Stimulated activated CD4-positive, alpha-beta T cell treated with anti-CD3 and anti-CD28 coated beads, TNF-alpha, amount 100 ng/mL, for 48 hours (primary cell): ENCODE measurements around the gene PNCK.

Source experiments
- DNase-seq, 3 donors: peaks; one replicate each; pipeline ENCODE4 v3.0.0-alpha.2; 2020; ENCODE audit warnings: low read depth in 3 of 3

PNCK gene

DNA sequence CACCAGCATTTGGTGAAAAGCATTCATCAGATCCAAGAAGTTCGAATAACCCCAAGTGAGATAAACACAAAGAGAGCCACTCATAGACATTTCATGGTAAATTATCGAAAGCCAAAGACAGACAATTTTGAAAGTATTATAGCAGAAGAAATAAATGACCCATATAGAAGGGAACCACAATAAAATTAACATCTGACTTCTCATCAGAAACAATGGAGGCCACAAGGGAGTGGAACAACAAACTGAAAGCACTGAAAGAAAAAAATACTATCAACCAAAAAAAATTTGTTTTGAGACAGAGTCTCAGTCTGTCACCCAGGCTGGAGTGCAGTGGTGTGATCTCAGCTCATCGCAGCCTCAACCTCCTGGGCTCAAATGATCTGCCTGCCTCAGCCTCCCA is 14.3 kb downstream of the PNCK start:
- no peak for DNase-seq

DNA sequence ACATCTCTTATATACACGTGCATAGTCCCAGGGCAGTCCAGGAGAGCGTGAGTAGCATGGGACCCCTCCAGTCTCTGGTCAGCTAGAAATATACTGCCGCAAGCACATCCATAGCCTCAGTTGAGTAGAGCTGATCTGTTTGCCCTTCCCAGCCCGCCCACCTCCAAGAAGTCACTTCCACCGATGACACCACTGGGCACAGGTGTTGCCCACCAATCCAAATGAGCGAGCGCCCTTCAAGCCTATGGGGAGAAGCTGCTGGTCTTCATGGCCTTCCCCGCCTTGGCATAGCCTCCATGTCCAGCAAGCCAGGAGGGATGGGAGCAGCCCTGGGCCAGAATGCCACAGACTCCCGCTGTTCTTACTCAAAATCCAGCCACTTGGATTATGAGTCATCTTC is 16.5 kb downstream of the PNCK start:
- no peak for DNase-seq

DNA sequence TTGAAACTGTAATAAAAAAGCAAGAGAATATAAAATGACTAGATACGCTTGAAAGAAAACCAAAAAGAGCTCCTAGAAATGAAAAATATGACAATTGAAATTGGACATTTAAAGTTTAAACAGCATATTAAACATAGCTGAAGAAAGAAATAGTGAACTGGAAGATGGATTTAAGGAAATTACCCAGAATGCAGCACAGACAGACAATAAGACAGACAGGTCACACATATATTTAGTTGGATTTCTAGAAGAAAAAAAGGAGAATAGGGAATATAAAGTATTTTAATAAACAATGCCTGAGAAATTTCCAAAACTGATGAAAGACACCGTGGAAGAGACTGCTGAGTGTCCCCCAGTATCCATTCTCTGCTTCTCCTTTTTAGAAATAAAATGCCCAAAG is 20.1 kb downstream of the PNCK start:
- no peak for DNase-seq

DNA sequence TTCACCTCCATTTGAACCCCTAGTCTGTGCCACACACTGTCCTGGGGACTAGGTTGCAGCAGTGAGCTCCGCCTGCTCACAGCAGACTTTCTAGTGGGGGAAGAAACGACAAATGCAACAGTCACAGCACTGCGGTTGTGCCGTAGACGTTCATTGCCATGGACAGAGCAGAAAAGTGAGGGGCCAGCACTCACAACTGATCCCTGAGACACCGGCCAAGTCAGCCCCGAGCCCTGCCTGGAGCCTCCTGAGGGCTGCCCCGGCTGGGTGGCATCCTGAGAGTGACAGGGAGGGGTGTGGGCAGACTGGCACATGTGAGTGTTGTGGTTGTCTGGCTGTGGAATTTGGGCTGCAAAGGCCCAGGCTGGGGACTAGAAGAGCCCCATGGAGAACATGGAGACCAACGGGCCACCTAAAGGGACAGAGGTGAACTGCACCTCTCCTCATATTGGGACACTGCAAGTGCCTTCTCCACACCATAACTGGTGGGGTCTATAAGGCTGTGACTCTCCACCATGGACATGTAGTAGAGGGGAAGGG is 22.0 kb downstream of the PNCK start:
- no peak for DNase-seq

DNA sequence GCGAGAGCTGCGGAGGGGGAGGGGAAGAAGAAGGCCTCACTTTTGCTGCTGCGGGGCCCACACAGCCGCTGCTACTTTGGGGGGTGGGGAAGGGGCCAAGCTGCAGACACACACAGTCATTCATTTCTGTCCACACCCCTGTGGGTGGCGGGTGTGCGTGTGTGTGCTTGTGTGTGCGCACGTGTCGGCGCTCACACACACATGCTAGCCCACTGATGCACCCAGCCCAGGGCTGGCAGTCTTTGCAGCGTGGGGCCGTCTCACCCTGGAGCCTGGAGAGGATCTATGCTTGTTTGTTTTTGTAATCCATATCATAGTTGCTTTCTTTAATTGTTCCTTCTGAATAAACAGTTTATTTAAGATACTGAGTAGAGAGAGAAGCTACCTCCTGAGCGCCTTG is 22.7 kb downstream of the PNCK start:
- no peak for DNase-seq

DNA sequence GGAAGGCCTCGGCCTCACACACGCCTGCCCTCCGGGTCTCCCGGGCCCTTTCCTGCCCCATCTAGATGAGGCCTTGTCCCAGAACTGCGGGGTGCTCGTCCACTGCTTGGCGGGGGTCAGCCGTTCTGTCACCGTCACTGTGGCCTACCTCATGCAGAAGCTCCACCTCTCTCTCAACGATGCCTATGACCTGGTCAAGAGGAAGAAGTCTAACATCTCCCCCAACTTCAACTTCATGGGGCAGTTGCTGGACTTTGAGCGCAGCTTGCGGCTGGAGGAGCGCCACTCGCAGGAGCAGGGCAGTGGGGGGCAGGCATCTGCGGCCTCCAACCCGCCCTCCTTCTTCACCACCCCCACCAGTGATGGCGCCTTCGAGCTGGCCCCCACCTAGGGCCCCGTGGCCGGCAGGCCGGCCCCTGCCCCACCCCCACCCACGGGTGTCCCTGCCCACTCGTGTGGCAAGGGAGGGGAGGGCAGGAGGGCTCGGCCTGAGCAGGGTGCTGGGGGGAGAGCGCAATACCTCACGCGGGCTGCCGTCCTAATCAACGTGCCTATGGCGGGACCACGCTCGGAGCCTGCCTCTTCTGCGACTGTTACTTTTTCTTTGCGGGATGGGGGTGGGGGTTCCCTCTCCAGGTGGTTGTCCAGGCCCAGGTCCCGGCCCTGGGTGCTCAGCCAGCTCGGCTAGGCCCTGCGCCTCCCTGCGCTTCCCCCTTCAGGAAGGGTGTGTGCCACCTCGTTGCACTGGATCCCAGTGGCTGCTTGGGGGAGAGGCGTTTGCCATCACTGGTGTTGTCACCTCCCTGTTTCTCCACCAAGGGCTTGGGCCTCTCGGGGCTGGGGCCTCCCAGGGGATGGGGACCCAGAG is 23.5 kb downstream of the PNCK start:
- no peak for DNase-seq

DNA sequence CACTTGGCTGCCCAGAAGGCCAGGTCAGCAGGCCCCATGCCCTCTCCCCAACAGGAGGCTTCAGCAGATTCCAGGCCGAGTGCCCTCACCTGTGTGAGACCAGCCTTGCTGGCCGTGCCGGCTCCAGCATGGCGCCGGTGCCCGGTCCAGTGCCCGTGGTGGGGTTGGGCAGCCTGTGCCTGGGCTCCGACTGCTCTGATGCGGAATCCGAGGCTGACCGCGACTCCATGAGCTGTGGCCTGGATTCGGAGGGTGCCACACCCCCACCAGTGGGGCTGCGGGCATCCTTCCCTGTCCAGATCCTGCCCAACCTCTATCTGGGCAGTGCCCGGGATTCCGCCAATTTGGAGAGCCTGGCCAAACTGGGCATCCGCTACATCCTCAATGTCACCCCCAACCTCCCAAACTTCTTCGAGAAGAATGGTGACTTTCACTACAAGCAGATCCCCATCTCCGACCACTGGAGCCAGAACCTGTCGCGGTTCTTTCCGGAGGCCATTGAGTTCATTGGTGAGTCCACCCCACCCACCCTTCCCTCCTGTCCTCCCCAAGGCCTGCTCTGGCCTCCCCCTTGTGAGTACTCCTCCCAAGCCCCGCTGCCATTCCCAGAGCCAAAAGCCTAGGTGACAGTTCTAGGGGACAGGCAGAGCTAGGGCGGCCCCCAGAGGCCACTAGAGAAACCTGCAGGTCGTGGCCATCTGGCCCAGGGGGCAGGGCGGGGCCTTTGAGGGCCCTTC is 24.3 kb downstream of the PNCK start:
- DNase-seq: peak in 1 of 3 donors; percentile 29

DNA sequence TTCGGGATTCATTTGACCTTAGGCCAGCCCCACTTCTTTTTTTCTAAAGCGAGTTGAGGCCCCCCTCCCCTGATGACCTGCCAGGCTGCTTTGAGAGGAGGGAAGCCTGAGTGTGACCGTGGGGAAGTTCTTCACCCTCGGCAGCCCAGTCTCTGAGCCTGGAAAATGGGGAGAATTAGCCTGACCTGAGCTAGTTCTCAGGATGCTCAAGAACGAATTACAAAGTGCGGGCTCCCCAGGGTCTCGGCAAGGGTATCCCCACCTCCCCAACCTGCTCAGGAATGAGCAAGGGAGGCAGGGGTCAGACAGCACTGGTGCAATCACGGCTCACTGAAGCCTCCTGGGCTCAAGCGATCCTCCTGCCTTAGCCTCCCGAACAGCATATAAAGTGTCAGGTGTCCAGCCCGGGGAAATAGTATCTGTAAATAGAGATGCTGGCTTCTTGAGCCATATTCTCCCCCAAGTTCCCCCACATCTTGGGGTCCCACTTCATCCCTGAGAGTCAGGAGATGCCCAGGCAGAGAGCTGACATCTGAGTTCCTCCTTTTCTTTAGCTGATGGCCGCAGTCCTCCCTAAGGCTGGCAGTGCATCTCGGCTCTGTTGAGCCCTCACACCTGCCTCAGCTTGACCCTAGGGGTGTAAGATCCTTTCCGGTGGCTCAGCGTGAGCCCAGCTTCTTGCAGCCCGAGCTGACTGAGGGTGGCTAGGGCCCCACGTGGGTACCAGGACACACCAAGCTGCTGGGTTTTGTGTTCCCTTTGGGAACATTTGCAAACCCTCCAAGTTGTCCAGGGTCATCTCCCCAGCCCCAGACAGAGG is 25.0 kb downstream of the PNCK start:
- DNase-seq: no peak

DNA sequence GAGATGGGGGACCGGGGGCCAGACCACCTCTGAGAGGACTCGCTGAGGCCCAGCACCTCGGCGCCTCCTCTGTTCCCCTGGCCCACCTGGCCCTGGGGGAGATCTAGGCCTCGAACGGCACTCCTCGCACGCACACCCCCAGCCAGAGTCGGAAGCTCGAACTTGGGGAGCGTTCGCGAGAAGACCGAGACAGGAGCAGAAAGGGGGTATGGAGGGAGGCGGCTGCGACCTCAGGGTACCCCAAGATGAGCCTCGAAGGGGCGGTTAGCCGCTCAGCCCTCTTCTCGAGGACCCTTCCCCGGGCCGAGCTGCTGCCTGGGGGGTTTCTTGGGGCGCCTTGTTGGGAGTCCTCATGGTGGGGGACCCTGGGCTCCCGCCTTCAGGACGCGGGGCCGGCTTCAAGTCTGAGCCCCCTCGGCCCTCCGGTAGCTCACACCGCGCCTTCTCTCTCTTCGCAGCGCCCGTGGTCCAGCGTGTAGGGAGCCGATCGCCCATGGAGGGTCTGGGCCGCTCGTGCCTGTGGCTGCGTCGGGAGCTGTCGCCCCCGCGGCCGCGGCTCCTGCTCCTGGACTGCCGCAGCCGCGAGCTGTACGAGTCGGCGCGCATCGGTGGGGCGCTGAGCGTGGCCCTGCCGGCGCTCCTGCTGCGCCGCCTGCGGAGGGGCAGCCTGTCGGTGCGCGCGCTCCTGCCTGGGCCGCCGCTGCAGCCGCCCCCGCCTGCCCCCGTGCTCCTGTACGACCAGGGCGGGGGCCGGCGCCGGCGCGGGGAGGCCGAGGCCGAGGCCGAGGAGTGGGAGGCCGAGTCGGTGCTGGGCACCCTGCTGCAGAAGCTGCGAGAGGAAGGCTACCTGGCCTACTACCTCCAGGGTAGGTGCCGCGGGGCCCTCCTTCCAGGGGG is 25.9 kb downstream of the PNCK start:
- no peak for DNase-seq

DNA sequence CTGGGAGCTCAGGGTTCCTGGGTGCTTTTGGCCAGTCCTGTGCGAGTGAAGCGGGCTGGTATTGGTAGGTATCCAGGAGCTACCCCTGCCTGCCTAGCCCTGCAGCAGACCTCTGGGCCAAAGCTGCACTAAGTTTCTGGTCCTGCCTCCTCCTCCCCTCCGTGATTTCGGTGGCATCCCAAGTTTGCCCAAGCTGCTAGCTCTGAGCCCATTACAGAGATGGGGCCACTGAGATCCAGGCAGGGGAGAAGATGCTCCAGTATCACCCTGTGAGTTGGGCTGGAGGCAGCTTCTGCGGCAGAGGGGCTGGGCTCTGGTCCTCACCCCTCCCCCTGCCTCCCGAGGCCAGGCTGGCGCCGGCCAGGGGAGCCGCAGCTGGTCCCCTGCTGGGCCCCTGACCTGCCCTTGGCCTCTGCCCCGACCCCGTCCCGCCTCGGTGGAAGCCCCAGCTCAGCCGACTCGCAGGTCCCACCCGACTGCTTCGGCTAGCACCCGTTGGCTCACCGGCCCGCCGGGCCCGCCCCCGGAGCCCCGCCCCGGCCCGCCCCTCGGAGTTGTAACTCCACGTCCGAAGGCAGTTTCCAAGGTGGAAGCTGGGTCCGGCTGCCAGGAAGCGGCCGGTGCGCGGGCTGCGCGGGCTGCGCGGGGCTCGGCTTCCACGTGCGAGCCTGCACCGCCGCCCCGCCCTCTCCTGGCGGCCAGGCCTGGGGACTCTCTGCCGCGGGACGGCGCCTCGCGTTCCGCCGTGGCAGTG is 26.8 kb downstream of the PNCK start, which contains the start of gene DUSP9:
DUSP9 (plus strand) TSS at position 584 of the 754 bp plus-strand sequence. CDS start 751 bp downstream, outside the sequence.
- no peak for DNase-seq

DNA sequence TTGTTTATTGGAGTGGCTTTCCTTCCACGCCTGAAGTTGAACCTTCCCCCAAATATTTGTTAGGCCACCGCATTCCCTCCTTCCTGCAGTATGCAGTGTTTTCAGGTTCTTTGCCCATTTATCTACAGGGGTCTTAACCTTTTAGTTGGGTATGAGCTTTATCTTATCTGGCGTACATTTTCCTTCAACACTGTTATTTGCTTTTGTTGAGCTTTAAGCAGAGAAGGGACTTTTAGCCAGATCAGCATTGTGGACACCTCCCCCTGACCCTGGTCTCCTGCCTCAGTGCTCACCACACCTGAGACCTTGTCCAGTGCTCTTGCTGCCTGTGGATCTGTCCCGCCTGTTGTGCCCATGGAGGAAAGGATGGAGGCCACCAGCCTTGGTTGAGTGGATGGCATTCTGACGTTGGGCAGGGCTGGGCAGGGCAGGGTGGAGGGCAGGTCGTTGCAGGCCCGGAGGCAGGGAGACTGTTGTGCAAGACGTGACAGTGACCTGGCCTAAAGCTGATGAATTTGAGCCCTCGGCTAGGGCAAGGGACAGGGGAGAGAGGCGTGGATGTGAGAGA is 27.6 kb downstream of the PNCK start:
- DNase-seq: no peak

DNA sequence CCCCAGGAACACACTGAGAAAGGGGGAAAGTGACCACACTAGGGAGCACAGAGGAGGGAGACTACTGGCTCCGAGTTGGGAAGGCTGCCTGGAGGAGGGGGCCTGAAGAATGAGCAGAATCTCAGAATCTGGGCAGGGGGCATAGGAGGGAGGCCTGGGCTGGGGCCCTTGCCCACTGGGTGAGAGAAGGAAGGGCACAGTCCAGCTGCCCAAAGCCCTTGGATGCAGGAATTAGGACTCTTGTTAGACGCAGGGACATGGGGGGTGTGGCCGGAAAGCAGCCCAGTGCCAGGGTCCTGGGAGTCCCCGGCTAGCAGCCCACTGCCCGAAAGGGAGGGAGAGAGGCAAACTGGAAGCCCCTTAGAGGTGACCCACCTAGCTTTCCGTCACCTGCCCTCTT is 28.5 kb downstream of the PNCK start:
- no peak for DNase-seq

DNA sequence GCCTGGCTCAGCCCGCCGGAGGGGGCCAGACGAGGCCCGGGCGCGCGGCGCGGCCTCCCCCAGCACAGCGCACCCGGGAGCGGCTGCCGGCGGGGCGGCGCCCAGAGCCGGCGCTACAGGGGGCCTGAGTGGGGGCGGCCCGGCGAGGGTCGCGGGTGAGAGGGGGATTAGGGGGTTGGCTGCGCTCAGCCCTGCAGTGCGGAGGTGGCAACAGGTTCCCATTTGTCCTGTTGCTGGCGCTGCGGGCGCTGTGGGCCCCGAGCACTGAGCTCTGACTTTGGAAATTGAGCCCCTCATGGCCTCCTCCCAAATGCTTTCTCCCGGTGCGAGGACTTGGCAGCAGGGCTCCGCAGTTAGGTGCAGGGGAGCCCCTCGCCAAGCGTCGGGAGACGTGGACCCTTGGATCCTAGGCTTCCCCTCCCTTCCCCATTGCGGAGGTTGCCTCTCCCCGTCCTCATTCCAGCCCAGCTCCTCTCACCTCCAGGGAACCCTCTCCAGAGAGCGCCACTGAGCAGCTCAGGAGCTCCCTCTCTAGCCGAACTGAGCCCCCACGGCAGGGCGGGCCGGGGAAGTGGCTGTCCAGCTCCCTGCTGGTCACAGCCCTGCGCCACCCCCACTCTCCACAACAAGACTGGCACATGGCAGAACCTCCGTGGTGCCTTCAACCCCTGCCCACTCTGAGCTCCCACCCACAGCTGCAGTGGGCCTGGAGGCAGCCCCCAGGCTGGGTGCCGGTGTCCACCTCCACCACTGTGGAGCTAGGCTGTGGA is 29.1 kb downstream of the PNCK start:
- no peak for DNase-seq

DNA sequence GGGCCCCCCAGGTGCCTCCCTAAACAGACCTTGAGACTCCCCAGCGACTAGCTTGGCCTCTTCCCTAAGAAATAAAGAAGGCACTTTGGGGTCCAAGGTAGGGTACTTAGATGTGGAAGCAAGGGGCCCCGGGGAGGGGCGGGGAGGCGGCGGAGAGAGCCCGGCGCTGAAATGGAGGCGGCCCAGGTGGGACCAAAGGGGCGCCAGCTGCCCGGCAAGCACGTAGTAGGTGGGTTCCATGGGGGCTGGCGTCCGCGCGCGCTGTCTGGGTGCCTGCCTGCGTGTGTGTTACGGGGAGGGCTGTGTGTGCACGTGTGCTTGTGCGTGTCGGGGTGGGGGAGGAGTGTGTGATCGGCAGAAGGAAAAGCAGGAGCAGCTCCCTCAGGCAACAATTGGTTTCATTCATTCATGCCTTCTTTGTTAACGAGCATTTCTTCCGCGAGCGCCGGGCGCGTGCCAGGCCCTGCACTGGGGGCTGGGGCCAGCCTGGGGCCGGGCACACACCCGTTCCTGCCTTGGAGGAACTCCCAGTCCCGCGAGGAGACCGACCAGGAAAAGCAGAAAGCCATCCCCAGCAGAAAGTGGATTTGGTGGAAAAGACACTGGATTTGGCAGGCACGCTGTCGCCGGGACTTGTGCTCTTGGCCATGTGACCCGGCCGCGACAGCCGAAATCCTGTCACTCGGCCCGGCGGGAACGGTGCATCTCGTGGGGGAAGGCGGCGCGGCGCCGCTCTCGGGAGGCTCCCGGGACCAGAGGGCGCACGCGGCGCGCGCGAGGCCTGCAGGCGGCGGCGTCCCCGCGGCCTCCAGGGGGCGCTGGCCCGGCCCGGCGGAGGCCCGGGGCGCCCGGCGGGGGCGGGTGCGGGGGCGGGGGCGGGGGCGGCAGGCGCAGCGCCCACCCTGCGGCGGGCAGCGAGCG is 29.9 kb downstream of the PNCK start:
- DNase-seq: no peak

DNA sequence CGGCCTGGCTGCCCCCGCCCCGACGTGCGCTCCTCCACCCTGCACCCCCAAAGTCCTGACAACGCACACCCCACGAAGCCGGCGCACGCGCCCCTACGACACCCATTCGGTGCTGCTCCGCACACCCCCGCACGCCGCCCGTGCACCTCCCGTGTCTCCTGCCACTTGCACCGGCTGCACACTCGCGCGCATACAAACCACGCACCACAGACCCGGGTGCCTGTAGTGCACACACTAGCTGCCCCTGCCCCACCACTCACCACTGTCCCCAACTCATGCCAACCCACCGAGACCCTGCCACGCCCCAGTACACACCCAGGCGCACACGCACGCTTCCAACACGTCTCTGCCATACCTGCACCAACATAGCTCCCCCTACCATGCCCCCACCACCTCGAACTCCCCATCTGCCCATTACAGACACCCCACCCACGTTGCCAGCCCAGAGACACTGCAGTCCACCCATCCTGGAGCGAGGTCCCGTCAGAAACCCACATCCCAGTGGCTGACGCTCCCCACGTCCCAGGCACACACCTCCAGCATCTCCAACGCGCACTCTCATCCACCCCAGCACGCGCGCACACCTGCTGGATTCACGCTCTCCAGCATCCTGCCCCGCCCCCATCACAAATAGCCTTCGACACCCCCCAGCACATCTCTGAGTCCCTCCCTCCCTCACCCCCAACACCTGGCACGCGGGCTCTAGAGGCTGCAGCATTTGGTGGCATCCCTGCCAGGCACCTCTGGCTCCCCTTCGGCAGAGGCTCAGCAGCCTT is 30.8 kb downstream of the PNCK start:
- no peak for DNase-seq

DNA sequence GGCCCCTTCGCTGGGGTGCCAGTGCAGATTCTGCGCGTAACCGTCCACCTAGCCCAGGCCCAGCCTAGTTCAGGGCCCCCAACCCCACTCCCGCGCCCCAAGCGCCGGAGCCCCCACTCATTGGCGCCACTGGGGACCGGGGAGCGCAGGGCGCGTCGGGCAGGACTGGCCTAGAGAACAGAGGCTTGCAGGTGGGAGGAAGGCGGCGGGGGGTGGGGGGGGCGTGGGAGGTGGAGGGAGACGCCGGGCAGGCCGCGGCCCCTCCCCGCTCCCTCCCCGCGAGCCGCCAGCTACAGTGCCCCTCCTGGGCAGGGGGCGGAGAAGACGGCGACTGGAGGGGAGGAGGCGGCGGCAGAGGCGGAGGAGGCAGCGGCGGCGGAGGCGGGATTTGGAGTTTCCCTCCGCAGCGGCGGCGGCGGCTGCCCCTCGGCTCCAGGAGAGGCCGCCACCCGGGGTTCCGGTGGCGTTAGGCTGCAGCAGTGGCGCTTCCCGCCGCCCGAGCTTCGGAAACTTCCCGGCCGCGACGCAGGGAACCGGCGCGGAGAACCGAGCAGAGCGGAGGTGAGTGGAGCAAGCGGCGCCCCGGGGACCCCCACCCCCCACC is 31.5 kb downstream of the PNCK start:
- no peak for DNase-seq

DNA sequence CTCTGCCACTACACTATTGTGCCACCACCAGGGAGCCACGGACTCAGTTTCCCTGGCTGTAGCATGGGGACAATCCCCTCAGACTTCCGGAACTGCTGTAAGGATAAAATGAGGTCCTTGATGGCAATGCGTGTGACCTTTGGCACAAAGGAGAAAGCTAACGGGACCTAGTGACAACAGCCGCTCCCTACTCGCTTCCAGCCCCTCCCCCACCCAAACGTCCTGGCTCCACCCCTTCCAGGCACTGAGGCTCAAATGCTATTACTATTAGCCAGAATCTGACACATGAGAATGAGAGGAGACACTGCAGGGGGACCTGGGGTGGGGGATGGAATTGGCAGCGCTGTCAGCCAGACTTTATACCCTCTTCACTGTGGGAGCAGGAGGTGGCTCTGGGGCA is 32.0 kb downstream of the PNCK start:
- DNase-seq: no peak
